ENCODE results near the gene SUGCT.
A peak's percentile ranks its signal among the peaks of the same experiment; 100 is the strongest.

Gene SUGCT

GRCh38 chr7:40457776-40458480 is 323.1 kb downstream of the SUGCT start:
- DNase-seq (ENCODE audit: low spot score) (no peak), FAIRE-seq (no peak)

- FAIRE-seq, result no peak
Measured at GRCh38 chr7:40463446-40463845, 328.6 kb downstream of the SUGCT start.

GRCh38 chr7:40468891-40469864 is 334.4 kb downstream of the SUGCT start:
- DNase-seq (ENCODE audit: low spot score) (no peak), FAIRE-seq (no peak)

More at GRCh38 chr7:40463446-40463845, 328.6 kb downstream of the SUGCT start:
- DNase-seq (ENCODE audit: low spot score), result no peak

GRCh38 chr7:40470091-40470592 is 335.3 kb downstream of the SUGCT start:
- FAIRE-seq (no peak), DNase-seq (ENCODE audit: low spot score) (no peak)

GRCh38 chr7:40470817-40471216 is 336.0 kb downstream of the SUGCT start:
- DNase-seq (ENCODE audit: low spot score) (no peak), FAIRE-seq (no peak)

GRCh38 chr7:40471891-40472290 is 337.1 kb downstream of the SUGCT start:
- DNase-seq (ENCODE audit: low spot score) (no peak), FAIRE-seq (no peak)

GRCh38 chr7:40474790-40475680 is 340.2 kb downstream of the SUGCT start:
- DNase-seq (ENCODE audit: low spot score) (no peak), FAIRE-seq (no peak)

GRCh38 chr7:40475681-40475982 is 340.8 kb downstream of the SUGCT start:
- DNase-seq (ENCODE audit: low spot score) (no peak), FAIRE-seq (no peak)

GRCh38 chr7:40477094-40477493 is 342.3 kb downstream of the SUGCT start:
- DNase-seq (ENCODE audit: low spot score) (no peak), FAIRE-seq (peak; percentile 11)

GRCh38 chr7:40482845-40483244 is 348.0 kb downstream of the SUGCT start:
- DNase-seq (ENCODE audit: low spot score) (no peak), FAIRE-seq (no peak)

GRCh38 chr7:40483630-40484029 is 348.8 kb downstream of the SUGCT start:
- DNase-seq (ENCODE audit: low spot score), result no peak
- FAIRE-seq, result no peak

- FAIRE-seq (no peak), DNase-seq (ENCODE audit: low spot score) (no peak)
Measured at GRCh38 chr7:40489844-40490602, 355.2 kb downstream of the SUGCT start.

- DNase-seq (ENCODE audit: low spot score) (no peak), FAIRE-seq (no peak)
Measured at GRCh38 chr7:40490603-40490924, 355.8 kb downstream of the SUGCT start.

- DNase-seq (ENCODE audit: low spot score) (no peak), FAIRE-seq (no peak)
Measured at GRCh38 chr7:40492946-40493345, 358.1 kb downstream of the SUGCT start.

GRCh38 chr7:40493609-40494051 is 358.8 kb downstream of the SUGCT start:
- FAIRE-seq (no peak), DNase-seq (ENCODE audit: low spot score) (no peak)

- DNase-seq (ENCODE audit: low spot score) (no peak), FAIRE-seq (no peak)
Measured at GRCh38 chr7:40498924-40499510, 364.2 kb downstream of the SUGCT start.

- DNase-seq (ENCODE audit: low spot score), result no peak
- no peak for FAIRE-seq
Measured at GRCh38 chr7:40499718-40500117, 364.9 kb downstream of the SUGCT start.

GRCh38 chr7:40500219-40500618 is 365.4 kb downstream of the SUGCT start:
- DNase-seq (ENCODE audit: low spot score) (no peak), FAIRE-seq (no peak)

- no peak for DNase-seq (ENCODE audit: low spot score)
- peak; percentile 54 for FAIRE-seq
Measured at GRCh38 chr7:40502359-40502758, 367.6 kb downstream of the SUGCT start.

GRCh38 chr7:40506158-40506557 is 371.4 kb downstream of the SUGCT start:
- FAIRE-seq, result no peak

More at GRCh38 chr7:40506158-40506557, 371.4 kb downstream of the SUGCT start:
- DNase-seq (ENCODE audit: low spot score), result no peak

Data from RCC 7860 (cell line).